Aortic smooth muscle cell (primary cell): ENCODE measurements around the gene SARDH. TPM values are rescaled to one million over a fixed set of nuclear protein-coding genes. Genes with fewer than 3 reads are reported as not detected.

Source experiments
- total RNA-seq: library from RNA; depleted of rRNA; stranded (reverse); fragments of >200 nt; gene quantifications from 2 replicates; pipeline ENCODE4 v1.2.3, GENCODE V29; 2014

The SARDH gene
- total RNA-seq = 2.5 and 7.4 TPM in 2 replicates

GRCh38 chr9:133737774-133738639, at the start of gene SARDH:
TSS of gene SARDH (minus strand) at chr9:133738352. CDS start at chr9:133734173, 4,179 bp downstream.

GRCh38 chr9:133635533-133636531, 102.3 kb downstream of the SARDH start, which contains the start of gene DBH:
TSS of gene DBH (plus strand) at chr9:133636363. CDS start at chr9:133636372, 9 bp downstream.

Other genes with a start within 250 kb of the SARDH start
- gene MYMK, start 213.4 kb downstream of the SARDH start, total RNA-seq = not detected in 2 replicates
- gene ADAMTSL2, start 203.6 kb downstream of the SARDH start, total RNA-seq = 0.06 and 0.79 TPM in 2 replicates
- gene FAM163B, start 129.0 kb downstream of the SARDH start, total RNA-seq = not detected in 2 replicates
- not detected in 2 replicates for gene DBH, start 102.0 kb downstream of the SARDH start, total RNA-seq